Right lung (tissue), 5 donors: ENCODE results near the gene MIPOL1. TPM values are rescaled to one million over a fixed set of nuclear protein-coding genes. Genes with fewer than 3 reads are reported as not detected.
A peak's percentile ranks its signal among the peaks of the same experiment; 100 is the strongest.

Experiments used
- DNase-seq, 2 donors: peaks; one replicate each; pipeline ENCODE4 v3.0.0-alpha.2; 2013
- polyA plus RNA-seq, 5 donors: library from polyadenylated mRNA; unstranded; fragments of 120-200 nt; gene quantifications; one replicate each; pipeline versions ENCODE4 v1.2.1 to v1.2.3, GENCODE V29; 2013; ENCODE audit warnings: inconsistent platforms in 1 of 5, low replicate concordance in 1 of 5; ENCODE audit not compliant: insufficient read length in 5 of 5, insufficient read depth in 1 of 5

MIPOL1 gene
- polyA plus RNA-seq, 5 donors = 7.7 to 15.2 (median 14.2) TPM

- DNase-seq = peak; percentile 15 to 38
Measured at GRCh38 chr14:37584211-37585100, 386.7 kb downstream of the MIPOL1 start.

GRCh38 chr14:37585101-37585511 lies 387.4 kb downstream of the MIPOL1 start:
- DNase-seq = peak; percentile 26 to 37

GRCh38 chr14:37585971-37586796 lies 388.4 kb downstream of the MIPOL1 start:
- peak; percentile 20 to 29 for DNase-seq

- DNase-seq = no peak
Measured at GRCh38 chr14:37586797-37587130, 389.0 kb downstream of the MIPOL1 start.

- DNase-seq = peak; percentile 28 to 34
Measured at GRCh38 chr14:37587131-37587803, 389.5 kb downstream of the MIPOL1 start.

- peak; percentile 48 to 52 for DNase-seq
Measured at GRCh38 chr14:37587881-37588666, 390.3 kb downstream of the MIPOL1 start.

GRCh38 chr14:37588667-37588955 lies 390.9 kb downstream of the MIPOL1 start:
- DNase-seq = no peak

GRCh38 chr14:37588956-37589714 lies 391.4 kb downstream of the MIPOL1 start:
- peak; percentile 29 to 34 for DNase-seq

- no peak for DNase-seq
Measured at GRCh38 chr14:37589715-37590427, 392.1 kb downstream of the MIPOL1 start.

- peak; percentile 25 to 30 for DNase-seq
Measured at GRCh38 chr14:37590428-37591139, 392.8 kb downstream of the MIPOL1 start.

GRCh38 chr14:37591311-37591940 lies 393.7 kb downstream of the MIPOL1 start:
- DNase-seq = peak; percentile 43 to 47

- DNase-seq = peak; percentile 22 to 38
Measured at GRCh38 chr14:37591941-37592481, 394.3 kb downstream of the MIPOL1 start.

- peak; percentile 25 to 31 for DNase-seq
Measured at GRCh38 chr14:37592482-37593408, 395.0 kb downstream of the MIPOL1 start.

GRCh38 chr14:37593511-37594237 lies 395.9 kb downstream of the MIPOL1 start:
- peak in 1 of 2 donors; percentile 24 for DNase-seq

GRCh38 chr14:37594238-37594970 lies 396.7 kb downstream of the MIPOL1 start:
- DNase-seq = peak; percentile 72 to 76
